NOMO-1 (cell line): ENCODE measurements around the gene PTPN14.
A peak's percentile ranks its signal among the peaks of the same experiment; 100 is the strongest.
"Not testable (repeated sequence)": the region's sequence is repeated elsewhere in the genome, so short reads cannot be mapped to it uniquely, and the experiment has no call there.

ENCODE experiments used
- DNase-seq, 2 experiments: peaks; one replicate each; lab custom pipeline; 2025; ENCODE audit not compliant: unreplicated experiment in 2 of 2; lab: John Stamatoyannopoulos, UW

Gene PTPN14

DNA sequence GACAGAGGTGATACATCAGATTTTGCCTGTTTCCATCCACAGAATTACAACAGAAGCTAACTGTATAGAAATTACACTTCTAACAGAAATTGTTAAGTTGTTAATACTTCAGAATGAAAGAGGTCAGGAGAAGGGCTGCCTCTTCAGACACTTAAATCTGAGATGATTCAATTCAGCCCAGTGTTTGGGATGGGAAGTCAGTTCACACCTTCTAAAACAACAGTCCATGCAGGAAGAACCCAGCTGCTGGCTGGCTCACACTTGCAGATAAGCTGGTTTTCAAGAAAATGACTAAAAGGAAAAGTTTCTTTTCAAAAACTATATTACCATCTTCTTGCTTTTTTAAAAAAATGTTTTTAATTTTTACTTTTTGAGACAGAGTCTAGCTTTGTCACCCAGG lies 138.1 kb downstream of the PTPN14 start:
- DNase-seq, result no peak

DNA sequence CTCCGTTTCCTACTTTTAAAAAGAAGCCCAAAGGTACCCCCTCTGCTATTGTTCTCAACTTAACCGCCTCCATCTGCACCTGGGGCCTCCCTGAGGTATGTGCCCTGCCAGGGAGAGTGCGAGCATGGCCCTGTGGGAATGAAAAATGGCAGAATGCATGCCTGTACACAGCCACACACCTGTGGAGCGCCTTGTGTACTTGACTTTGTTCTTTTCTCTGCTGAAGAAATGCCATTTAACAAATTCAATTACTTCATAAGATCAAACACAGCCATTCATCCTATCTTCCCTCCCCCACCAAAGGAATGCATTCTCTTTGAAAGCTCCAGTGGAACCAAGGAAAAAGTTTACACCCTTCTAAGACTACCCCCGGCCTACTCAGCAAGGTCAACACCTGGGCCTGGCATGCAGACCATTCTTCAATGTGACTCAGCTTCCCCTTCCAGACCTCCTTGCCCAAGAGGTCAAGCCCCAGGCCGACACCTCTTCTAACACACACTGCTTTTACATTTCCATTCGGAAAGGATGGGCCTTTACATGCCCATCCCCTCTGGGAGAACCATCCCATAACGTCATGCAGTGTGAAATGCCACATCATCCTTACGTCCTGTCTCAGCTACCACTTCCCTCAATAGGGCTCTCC lies 146.7 kb downstream of the PTPN14 start:
- DNase-seq, result peak in 1 of 2 experiments; percentile 47

DNA sequence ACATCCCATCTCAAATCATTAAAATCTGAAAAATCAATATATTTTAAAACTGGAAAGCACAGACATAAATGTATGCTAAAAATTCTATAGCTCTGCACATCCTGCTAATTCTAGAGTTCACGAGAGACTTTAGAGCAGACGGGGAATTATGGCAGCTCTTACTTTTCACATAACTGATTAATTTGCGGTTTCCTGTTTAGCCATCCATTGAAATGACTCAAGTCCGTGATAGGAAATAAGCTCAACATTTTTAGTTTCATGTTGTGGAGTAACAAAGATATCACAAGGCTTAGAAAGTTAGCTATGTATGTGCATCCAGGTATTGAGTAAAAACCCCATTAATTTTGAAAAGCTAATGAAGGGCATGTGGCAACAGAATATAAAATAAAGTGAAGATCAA lies 147.2 kb downstream of the PTPN14 start:
- peak; percentile 37 to 86 for DNase-seq

DNA sequence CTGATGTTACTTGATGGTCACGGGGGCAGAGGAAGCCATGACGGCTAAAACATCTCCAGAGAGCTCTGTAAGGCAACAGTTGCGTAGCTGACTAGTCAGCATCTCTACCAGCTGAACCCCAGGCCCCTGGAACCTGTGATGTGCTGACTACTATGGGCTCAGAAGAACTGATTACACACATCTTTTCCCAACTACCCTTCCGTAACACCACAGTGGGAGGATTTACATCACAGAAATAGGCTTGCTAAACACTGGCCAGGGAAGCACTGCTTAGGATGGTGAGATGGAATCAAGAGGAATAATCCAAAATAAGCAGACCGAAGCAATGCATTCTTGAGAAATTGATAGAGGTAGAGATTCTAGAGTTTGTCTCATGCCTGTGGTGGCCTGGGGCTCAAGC lies 148.0 kb downstream of the PTPN14 start:
- DNase-seq, result no peak

- DNase-seq, result no peak
Measured at GRCh38 chr1:214402613-214403083, 148.8 kb downstream of the PTPN14 start.

DNA sequence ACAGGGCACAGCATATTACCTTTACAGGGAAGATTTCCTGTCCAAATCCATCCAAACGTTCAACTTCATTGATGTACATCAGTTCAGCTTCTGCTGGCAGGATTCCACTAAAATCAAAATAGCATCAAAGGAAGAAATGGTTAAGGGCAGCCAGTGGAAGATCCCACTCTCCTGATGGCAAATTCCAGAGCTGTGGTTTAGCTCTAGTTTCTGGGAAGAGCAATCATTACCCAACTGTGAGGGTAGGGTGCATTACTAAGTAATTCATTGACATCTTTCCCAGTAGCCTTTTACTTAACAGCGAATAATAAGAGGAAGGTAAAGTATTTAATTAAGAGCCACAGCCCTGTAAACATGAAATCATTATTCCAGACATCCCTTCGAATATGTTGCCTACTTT lies 149.7 kb downstream of the PTPN14 start:
- DNase-seq, result no peak

DNA sequence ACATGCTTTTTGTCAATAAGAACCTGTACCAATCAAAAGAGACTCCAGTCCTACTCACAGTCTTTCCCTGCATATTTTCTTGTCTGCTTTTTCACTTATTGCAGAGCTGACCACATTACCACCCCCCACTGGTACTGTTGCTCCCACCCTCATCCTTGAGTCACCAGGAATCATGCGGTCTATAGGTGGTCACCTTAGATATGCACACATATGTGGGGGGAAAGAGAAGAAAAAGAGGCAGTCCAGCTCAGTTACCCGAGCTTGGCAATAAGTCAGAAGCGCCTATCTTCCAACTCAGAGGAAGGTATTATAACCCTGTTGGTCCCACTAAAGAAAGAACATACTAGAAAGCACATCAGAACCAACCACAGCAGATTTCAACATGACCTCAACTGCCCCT lies 151.3 kb downstream of the PTPN14 start:
- no peak for DNase-seq

- no peak for DNase-seq
Measured at GRCh38 chr1:214398490-214398889, 152.9 kb downstream of the PTPN14 start.

DNA sequence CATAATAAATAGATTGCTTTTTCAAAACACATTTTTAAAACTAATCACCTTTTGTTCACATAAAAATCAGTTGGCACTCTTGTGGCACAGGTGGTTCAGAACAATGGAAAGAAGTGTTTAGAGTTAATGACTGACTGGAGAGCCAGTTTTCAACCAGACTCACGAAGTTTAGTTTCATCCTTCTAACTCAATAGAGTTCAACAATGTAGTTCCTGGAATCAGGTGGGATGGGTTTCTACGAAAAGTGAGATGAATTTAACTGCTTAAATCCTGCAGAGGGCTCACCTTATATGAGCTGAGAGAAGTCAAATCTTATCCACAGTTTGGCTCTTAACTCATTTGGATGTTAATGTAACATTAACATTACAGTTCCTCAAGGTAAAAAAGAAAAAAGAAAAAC lies 153.9 kb downstream of the PTPN14 start:
- no peak for DNase-seq

GRCh38 chr1:214396330-214396729 lies 155.1 kb downstream of the PTPN14 start:
- no peak for DNase-seq

GRCh38 chr1:214394569-214394968 lies 156.8 kb downstream of the PTPN14 start:
- not testable (repeated sequence) for DNase-seq

DNA sequence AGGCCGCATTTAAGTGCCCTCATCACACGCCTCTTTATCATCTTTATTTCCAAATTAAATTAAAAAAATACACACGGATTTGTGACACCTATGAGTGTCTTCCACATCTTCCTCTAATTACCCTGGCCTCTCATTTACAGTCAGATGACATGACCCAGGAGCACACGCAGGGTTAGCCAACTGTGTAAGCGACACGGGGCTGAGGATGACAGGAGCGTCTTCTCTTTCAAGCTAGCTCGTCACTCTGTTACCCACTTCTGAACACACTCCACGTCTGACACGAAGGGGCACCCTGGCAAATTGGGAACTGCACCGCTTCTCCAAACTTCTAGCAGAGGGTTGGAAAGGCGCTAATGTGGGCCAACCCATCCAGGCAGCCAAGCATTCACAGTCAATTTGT lies 158.3 kb downstream of the PTPN14 start:
- DNase-seq, result no peak

GRCh38 chr1:214391873-214392645 lies 159.3 kb downstream of the PTPN14 start:
- no peak for DNase-seq

DNA sequence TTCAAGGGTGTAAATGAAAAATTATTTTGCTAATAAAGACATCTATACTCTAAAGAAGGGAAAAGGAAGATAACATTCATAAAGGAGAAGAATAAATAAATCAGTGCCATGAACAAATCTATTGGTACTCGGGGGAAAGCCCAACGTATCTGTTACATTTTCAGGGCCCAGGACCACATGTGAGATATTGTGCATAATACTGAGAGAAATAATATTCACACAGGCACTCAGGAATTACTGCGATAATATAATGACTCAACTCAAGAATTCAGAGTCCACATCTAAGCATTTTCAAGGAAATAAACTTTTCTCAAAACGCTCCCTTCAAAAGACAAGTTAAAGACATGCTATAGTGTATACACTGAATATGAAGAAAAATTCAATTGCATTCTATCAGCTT lies 161.7 kb downstream of the PTPN14 start:
- DNase-seq, result no peak

DNA sequence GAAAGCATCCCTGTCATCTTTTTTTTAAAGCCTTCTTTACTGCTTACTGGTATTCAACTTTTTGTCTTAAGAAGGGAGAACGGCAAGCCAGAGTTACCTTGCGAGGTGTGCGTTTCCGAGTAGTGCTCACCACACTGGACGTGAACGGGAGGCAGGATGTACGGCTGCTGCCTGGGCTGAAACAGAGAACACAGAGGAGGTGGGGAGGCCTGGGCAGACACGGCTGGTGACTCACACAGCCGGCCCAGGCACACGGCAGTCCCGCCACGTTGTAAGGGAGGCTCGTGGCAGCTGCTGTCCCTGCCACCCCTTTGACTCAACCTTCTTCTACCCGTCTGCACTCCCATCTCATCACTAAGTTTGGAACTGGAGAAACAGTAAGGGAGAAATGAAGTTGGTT lies 164.7 kb downstream of the PTPN14 start:
- DNase-seq, result no peak

GRCh38 chr1:214386333-214386732 lies 165.1 kb downstream of the PTPN14 start:
- DNase-seq, result no peak

DNA sequence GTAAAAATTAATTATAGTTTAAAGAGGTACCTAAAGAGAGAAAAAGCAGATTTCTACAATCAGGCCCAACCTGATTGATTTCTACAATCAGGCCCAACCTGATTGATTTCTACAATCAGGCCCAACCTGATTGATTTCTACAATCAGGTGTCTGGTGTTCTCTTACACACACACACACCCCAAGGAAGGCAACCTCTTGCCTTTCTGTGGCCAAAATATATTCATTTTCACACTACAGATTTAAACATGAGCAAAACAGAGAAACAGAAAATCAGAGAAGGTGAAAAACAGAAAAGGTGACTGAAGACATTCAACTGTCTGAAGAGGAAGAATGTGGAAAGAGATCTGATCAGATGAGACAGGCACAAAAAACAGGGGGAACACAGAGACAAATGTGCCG lies 166.0 kb downstream of the PTPN14 start:
- DNase-seq, result no peak

DNA sequence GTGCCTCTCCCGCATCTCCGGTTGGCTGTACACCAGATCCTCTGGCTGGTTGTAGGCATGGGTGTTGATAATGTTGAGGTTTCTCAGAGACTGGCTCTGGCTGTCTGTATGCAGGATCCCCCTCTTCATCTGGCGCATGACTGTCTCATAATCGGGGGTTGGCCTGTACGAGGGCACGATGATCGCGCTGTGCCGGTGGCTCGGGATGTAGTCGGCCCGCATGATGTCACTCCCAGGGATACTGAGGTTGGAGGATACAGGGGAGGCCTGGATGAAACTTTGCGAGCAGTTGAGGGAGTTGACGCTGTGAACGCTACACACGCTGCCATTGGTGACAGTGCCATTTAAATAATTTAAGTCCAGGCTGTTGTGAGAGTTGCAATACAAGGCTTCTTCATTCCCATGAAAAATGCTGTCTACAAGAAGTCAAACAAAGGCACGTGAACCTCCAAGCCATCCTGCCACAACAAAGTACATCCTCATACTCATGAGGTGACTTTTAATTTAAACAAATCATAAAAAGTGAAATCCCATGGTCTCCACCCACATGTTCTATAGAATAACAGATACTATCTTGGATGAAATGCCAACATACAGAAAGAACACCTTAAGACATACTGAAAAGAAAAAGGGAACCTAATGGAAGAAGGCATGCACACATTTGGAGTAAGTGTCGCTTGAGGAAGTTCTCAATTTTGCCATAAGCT lies 166.9 kb downstream of the PTPN14 start:
- DNase-seq, result no peak

DNA sequence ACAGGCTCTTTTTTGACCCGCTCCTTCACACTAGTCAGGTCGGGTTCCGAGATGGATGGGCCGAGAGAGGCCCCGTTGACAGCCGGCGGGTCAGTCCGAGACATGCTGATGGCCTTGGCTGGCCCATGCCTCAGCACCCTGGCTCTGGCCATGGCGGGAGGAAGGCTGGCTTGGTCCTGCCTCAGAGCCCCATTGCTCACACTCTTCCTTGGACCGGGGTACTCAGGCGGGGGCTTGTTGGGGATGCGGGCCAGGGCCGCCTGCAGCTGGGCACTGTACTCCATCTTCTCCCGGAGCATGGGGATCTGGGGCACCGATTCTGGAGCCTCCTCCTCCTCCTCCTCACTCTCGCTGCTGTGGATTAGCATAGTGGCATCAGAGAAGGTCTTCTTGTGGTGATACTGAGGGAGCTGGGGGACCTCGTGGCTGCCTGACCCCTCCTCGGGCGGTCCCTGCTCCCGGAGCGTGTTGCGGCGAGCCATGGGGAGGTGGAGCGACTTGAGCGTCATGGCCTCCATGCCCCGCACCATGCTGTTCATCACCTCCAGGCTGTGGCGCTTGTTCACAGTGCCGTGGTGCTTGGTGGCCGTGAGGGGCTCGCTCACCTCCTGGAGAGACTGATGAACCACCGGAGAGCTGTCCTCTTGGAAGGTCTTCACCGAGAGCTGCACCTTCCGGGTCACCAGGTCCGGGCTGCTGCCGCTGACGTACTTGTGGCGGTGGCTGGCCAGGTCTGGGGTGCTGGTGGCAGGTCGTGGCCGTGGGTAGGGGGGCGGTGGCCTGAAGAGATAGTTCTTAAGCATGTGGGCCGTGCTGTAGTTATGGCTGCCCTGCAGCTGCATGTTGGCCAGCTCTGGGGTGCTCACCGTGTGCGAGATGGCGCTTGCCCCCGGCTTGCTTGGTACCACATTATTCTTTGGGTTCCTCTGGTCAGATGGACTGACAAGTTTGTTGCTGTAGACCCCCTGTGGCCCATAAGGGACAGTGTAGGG lies 167.7 kb downstream of the PTPN14 start:
- DNase-seq, result no peak

GRCh38 chr1:214380986-214381695 lies 170.3 kb downstream of the PTPN14 start:
- no peak for DNase-seq
